ENCODE measurements around the gene UNC13A.

Gene UNC13A

DNA sequence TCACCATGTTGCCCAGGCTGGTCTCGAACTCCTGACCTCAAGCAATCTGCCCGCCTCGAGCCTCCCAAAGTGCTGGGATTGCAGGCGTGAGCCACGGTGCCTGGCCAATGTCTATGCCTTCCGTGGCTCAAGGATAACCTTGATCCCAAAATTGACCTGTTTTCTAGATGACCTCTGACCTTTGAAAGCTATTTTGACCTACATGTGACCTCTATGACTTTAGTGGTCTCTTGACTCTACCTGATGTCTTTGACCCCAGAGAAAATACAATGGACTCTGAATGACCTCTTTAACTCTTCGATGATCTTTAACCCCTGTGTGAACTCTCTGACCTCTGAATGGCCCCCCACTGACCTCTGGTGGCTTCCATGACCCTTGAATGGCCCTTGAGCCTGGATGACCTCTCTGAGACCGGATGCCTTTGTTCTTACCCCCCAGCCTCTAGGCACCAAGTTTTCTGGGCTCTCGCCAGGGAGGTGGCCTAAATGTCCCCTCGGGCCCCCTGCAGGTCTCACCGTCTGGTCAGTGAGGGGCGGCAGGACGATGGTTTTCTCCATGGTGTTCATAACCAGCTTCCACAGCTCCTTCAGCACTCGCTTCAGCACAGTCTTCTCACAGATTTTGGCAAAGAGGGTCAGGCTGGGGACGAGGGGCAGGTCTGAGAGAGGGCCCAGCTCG lies 63.7 kb downstream of the UNC13A start:
- no peak for DNase-seq

- DNase-seq, result no peak
Measured at GRCh38 chr19:17623224-17623935, 64.8 kb downstream of the UNC13A start.

DNA sequence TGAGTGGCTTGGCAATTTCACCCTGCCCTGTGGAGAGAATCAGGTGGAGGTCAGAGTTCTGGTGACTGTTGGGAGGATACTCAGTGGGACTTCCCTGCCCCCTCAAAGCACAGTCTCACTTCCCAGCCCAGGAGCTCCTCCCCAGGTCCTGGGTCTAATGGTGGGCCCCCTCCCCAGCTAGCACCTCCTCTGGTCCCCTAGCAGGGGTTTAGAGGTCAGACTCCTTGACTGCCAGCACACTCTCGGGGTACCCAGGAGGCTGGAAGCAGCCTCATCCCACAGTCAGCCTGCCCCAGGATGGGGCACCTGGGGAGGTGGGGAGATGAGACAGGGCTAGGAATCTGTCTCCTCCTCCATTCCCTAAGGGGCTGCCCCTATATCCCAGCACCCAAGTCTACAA lies 67.5 kb downstream of the UNC13A start:
- no peak for DNase-seq

DNA sequence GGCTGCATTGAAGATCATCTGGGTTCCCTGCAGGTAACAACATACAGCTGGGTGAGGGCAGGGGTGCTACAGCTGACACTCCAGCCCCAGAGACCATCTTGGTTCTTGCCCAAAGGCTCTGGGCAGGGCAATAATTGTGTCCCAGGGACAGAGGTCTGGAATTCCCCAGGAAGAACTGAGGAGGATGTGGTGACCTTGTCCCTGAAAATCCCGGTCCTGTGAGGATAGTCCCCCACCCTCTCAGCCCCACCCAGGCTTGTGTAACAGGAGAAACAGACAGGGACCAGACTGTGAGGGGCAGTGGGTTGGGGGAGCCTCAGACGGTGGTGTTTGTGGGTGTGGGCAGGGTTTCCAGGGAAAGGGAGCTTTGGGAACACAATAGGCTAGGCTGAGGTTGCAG lies 69.2 kb downstream of the UNC13A start:
- DNase-seq, result peak; percentile 35 to 90

- DNase-seq, result no peak
Measured at GRCh38 chr19:17618281-17618903, 69.8 kb downstream of the UNC13A start.

GRCh38 chr19:17617807-17618192 lies 70.4 kb downstream of the UNC13A start:
- DNase-seq, result no peak

DNA sequence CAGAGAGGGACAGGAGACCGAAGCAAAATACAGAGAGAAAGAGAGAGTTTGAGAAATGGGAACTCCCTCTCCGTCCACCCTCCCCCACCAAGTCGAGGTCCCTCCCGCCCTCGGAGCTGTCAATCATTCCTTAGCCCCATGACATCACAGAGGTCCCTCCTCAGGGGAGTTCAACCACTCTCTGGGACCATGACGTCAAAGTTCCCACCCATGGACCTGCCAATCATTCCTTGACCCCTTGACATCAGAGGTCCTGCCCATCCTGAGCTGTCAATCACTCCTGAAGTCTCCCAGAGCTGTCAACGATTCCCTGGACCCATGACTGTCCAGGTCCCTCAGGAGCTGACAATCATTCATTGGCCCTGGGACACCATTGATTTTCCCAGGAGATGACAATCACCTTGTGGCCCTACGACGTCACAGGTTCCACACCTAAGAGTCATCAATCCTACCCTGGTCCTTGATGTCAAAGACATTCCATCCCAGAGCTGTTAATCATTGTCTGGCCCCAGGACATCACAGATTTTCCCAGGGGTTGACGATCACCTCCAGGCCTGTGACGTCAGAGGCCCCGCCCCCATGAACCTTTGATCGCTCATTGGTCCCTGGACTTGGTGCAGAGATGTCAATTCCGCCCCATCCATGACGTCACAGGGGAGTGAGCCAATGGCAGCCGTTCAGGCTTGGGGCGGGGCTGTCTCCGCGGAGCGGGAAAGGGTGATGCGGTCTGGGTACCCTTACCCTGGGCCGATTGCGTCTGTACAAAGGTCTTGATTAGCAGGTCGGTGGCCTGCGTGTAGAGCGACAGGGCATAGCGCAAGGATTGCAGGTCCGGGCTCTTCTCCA lies 71.0 kb downstream of the UNC13A start:
- peak; percentile 56 to 75 for DNase-seq

GRCh38 chr19:17616686-17616960 lies 71.5 kb downstream of the UNC13A start:
- no peak for DNase-seq

GRCh38 chr19:17615889-17616685 lies 72.1 kb downstream of the UNC13A start:
- DNase-seq, result no peak

DNA sequence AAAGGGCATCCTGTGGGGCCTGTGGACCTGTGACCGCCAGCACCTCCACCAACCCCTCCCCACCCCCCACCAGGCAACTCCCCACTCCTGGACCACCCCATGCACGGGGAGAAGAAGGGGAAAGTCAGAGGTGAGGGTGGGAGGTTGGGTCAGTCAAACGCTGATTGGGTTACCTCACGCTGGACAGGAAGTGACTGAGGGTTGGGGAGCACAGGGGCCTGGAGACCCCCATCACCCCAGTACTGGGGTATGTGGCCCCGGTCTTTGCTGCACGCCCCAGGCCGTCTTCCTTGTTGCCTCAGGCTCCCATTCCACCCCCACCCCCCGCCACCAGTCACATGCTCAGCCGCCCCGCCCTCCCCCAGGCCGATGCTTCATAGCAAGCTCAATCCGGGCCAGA lies 73.7 kb downstream of the UNC13A start:
- DNase-seq, result no peak

GRCh38 chr19:17611462-17612244 lies 76.5 kb downstream of the UNC13A start:
- DNase-seq, result no peak

DNA sequence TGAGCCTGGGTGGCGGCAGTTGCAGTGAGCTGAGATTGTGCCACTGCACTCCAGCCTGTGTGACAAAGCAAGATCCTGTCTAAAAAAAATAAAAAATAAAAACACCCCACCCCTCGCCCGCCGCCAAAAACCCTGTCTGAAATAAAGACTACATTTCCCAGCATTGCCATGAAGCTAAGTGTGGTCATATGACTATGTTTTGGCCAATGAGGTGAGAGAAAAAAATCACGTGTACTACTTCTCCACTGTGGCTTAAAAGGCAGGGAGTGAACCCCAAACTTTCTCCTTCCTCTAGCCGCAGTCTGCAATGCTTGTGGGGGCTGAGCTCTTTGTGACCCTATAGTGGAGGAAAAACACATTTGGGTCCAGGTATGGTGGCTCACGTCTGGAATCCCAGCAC lies 77.8 kb downstream of the UNC13A start:
- DNase-seq, result peak; percentile 41 to 58

DNA sequence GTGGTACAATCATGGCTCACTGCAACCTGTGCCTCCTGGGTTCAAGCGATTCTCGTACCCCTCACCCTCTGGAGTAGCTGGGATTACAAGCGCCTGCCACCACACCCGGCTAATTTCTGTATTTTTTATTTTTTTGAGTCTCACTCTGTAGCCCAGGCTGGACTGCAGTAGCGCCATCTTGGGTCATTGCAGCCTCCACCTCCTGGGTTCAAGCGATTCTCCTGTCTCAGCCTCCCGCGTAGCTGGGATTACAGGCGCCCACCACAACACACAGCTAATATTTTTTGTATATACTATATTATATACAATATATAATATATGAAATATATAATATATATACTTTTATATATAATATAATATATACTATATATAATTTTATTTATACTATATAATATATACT lies 80.2 kb downstream of the UNC13A start:
- DNase-seq, result no peak

DNA sequence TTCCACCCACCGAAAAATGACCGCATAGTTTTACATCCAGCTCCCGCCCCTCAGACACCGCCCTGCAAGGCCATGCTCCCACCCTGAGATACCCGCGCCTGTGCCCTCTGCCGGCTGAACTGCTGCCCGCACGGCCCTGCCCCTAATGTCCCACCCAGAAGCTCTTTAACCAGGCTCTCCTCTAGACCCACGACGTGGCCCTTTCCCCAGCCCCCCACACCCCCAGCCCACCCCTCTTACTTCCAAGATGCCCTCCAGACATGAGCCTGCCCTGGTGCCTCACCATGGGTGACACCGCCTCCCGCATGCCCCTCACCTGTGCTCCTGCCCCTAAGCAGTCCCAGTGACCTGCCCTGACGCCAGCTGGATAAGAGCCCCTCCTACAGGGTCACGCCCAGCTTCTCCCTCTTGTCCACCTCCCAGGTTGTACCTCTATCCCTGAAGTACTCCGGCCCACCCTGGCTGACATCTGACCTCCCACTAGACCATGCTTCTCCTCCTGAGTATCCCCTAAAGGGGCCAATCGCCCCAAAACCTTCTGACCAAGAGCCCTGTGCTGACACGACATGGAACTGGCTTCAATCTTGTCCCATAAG lies 81.5 kb downstream of the UNC13A start:
- no peak for DNase-seq

DNA sequence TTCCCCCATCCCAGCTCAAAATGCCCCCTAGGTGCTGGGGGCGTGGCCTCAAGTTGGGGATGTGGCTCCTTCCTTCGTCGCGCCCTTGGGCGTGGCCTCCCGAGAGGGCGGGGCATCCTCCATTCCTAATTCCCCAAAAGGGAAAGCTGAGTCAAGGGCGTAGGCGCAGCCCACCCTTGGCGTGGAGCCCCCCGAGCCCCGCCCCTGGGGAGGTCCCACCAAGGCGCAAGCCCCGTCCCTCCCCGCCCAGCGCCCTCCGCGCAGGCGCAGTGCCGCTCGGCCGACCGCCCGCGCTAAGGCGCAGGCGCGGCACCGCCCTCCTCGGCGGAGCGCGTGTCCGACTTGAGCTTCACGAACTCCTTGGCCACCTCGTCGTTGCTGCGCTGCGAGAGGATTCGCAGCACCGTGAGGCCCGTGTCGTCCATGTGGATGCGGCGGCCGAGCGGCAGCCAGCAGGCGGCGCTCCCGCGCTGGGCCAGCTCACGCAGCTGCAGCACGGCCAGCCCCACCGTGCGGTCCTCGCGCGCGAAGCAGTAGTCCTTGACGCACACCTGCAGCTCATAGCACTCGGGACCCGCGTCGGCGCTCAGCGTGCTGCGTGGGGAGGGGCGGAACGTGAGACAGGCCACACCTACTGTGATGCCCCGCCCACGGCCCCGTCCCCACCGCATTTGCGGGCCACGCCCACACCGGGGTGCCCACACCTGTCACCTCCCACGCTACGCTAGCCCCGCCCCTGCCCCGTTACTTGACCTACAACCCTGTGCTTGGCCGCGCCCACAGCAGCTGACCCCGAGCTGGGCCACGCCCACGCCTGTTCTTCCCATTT lies 82.2 kb downstream of the UNC13A start:
- DNase-seq, result peak; percentile 94 to 96

- no peak for DNase-seq
Measured at GRCh38 chr19:17605117-17605516, 83.0 kb downstream of the UNC13A start.

GRCh38 chr19:17604372-17605025 lies 83.7 kb downstream of the UNC13A start:
- no peak for DNase-seq

- peak; percentile 32 to 62 for DNase-seq
Measured at GRCh38 chr19:17602872-17603510, 85.2 kb downstream of the UNC13A start.

DNA sequence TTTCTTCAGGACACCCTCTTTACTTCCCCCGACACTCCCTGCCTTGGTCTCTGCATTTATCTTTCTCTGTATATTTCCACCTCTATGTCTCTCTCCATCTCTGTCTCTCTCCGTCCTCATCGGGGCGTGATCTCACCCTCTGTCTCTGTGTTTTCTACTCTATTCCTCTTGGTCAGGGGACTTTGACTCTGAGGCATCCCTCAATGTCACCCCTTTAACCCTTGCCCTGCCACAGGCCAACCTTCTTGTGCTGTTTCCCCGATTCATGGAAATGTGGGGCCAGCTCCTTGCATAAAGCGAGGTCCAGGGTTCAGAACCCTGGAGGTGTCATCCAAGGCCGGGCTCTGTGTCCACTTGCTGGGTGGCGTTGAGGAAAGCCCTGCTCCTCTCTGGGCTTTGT lies 85.9 kb downstream of the UNC13A start:
- DNase-seq, result no peak
